ENCODE measurements around the gene TSPEAR. TPM values are rescaled to one million over a fixed set of nuclear protein-coding genes. Genes with fewer than 3 reads are reported as not detected.
"Not testable (repeated sequence)": the region's sequence is repeated elsewhere in the genome, so short reads cannot be mapped to it uniquely, and the experiment has no call there.

TSPEAR gene
- total RNA-seq, 1 donor from 2014 or later = not detected

DNA sequence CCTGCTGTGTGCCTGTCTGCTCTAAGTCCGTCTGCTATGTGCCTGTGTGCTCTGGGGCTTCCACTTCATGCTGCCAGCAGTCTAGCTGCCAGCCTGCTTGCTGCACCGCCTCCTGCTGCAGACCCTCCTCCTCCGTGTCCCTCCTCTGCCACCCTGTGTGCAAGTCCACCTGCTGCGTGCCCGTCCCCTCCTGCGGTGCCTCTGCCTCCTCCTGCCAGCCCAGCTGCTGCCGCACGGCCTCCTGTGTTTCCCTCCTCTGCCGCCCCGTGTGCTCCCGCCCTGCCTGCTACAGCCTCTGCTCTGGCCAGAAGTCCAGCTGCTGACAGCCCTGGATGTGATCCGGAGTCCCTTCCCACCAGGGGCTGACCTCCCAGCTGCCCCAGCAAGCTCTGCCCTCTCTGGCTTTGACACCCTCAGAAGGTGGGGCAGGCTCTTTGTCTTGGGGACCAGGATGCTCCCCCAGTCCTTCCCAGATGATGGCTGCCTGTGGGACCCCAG, 73.5 kb downstream of the TSPEAR start:
- not testable (repeated sequence) for DNase-seq (ENCODE audit: low spot score)
- ATAC-seq = peak; percentile 43

DNA sequence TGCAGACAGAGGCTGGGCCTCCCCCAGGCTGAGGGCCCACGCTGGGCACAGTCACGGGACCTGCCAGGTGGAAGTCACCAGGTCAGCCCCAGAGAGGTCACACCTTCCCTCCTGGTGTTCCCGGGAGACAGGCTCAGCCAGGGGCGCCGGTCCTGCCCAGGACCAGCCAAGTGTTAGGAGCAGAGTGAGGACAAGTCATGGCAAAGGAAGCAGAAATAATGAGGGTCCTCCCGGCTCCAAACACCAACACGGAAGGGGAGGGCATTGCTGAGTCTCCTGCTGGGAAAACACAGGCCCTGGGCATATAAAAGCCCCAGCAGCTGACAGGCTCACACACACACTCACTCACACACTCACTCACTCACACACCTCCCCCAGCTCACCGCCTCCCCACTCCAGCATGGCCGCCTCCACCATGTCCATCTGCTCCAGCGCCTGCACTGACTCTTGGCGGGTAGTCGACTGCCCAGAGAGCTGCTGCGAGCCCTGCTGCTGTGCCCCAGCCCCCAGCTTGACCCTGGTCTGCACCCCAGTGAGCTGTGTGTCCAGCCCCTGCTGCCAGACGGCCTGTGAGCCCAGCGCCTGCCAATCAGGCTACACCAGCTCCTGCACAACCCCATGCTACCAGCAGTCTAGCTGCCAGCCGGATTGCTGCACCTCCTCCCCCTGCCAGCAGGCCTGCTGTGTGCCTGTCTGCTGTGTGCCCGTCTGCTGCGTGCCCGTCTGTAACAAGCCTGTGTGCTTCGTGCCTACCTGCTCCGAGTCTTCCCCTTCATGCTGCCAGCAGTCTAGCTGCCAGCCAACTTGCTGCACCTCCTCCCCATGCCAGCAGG, 74.1 kb downstream of the TSPEAR start, which contains the start of gene KRTAP10-10:
Gene KRTAP10-10 (plus strand): TSS at position 339 of the 833 bp plus-strand sequence. CDS start 62 bp downstream, at position 401.
- ATAC-seq (no peak), DNase-seq (ENCODE audit: low spot score) (no peak)

DNA sequence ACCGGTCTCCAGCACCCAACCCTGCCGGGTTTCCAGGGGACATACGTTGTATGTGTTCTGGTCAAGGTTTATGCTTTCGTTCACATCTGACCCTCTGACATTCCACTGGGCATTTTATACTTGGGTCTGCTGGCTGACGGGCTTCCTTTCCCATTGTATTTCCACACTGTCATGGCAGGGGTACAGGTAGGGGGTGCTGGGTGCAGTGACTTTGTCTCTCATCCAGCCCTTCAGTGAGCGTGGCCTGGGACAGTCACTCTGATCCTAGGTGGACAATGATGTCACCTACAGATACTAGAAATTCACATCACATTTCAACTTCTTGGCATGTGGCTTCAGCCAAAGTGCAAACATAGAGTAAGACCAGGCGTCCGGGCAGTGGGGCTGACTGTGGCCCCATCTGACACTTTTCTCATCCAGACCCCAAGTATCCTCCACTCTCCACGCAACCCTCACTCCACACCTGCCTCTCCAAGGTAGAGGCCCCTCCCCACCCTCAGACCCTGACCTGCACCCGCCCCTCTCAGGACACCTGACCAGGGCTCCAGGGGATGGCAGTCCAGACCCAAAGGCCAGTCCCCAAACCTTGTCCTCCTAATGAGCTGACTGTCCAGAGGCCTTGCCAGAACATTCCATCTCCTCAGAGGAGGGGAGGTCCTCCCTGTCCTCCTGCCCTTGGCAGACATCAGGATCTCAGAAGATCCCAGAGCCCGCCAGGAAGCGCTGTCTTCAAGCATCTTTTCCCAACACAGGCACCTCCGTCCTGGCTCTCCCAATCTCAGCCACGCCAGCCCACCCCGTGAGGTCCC, 75.0 kb downstream of the TSPEAR start:
- ATAC-seq (no peak), DNase-seq (ENCODE audit: low spot score) (no peak)

DNA sequence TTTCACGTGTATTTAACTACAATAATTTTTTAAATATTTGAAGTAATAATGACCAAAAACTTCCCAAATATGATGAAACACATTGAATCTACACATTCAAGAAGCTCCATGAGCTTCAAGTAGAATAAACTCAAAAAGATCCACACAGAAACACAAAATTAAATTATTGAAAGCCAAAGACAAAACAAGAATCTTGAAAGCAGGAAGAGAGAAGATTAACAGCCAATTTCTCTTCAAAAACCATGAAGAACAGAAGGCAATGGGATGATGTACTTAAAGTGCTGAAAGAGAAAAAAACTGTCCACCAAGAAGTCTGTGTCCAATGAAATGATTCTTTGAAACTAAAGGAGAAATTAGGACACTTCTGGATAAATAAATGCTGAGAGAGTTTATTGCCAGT, 79.3 kb downstream of the TSPEAR start:
- DNase-seq (ENCODE audit: low spot score) (no peak), ATAC-seq (no peak)

DNA sequence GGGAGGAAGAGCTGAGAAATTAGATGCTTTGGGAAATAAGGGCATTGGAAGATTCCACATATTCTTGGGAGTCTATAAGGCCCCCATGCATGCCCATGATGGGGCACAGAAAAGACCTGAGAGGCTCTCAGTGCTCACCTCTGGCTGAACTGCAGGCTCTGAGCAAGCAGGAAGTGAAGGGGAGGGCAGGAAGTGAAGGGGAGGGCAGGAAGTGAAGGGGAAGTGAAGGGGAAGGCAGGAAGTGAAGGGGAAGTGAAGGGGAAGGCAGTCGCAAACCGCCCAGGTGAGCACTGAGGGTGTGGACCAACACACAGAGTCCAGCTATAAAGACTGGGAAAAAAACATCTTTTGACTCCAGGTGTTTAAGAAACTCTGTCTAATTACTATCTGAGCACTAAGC, 80.9 kb downstream of the TSPEAR start:
- DNase-seq (ENCODE audit: low spot score) = no peak
- ATAC-seq = no peak

DNA sequence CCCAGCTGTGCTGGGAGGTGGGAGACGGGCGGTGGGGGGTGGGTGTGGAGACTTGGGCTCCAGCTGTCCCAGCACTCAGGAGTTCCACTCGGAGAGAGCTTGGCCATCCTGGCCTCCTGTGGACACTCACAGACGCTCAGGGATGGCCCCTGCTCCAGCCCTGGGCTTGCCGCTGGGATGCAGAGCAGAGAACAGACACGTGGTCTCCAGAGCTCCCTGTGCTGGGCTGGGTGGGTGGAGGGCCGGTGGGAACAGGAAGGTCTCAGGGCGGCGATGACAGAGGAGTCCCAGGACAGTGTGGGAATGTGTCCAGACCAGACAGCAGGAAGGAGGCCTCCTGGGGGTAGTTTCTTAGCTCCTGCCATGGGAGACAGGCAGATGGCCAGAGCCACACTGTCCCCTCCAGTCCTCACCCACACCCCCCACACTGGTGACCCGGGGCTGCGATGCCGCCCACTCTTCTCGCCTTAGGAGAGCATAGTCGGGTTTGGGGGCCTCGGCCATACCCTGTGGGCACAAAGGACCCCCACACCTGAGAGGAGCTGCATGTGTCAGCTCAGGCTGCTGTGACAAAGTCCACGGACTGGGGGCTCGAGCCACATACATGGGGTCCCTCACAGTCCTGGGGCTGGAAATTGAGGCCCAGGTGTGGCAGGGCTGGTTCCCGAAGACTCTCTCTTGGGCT, 82.5 kb downstream of the TSPEAR start:
- no peak for ATAC-seq
- DNase-seq (ENCODE audit: low spot score) = no peak

DNA sequence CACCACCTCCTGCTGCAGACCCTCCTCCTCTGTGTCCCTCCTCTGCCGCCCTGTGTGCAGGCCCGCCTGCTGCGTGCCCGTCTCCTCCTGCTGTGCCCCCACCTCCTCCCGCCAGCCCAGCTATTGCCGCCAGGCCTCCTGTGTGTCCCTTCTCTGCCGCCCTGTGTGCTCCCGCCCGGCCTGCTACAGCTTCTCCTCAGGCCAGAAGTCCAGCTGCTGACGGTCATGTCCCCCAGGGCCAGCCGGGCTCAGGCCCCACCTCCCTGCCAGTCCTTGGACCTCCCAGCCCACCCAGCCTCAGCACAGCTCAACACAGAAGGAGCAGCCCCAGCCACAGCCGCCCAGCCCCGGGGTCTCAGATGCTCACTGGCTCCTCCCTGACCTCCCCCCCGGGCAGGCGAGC, 83.5 kb downstream of the TSPEAR start:
- ATAC-seq; DNase-seq (ENCODE audit: low spot score): not testable (repeated sequence)

DNA sequence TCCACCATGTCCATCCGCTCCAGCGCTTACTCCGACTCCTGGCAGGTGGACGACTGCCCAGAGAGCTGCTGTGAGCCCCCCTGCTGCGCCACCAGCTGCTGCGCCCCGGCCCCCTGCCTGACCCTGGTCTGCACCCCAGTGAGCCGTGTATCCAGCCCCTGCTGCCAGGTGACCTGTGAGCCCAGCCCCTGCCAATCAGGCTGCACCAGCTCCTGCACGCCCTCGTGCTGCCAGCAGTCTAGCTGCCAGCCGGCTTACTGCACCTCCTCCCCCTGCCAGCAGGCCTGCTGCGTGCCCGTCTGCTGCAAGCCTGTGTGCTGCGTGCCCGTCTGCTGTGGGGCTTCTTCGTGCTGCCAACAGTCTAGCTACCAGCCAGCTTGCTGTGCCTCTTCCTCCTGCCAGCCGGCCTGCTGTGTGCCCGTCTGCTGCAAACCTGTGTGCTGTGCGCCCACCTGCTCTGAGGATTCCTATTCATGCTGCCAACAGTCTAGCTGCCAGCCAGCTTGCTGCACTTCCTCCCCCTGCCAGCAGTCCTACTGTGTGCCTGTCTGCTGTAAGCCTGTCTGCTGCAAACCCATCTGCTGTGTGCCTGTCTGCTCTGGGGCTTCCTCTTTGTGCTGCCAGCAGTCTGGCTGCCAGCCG, 84.1 kb downstream of the TSPEAR start:
- DNase-seq (ENCODE audit: low spot score); ATAC-seq: not testable (repeated sequence)

DNA sequence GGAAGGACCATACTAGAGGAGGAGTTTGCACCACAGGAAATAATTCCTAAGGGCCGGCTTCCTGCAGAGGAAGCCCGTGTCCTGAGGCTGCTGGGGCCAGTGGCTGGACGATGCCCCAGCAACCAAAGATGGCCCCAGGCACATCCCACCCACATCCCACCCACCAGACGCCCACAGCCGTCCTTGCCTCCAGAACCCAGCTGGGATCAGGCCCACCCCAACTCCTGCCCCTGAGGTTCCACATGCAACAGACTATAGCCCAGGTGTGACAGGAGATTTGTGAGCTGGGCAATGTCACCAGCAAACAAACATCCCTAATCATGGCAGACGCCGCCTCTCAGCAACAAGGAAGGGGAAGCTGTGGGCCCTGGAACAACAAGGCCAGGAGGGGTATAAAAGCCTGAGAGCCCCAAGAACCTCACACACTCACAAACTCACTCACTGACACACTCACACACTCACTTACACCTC, 84.7 kb downstream of the TSPEAR start, which contains the start of gene KRTAP10-9:
Gene KRTAP10-9 (plus strand): TSS at position 421 of the 471 bp plus-strand sequence. CDS start 79 bp downstream, outside the sequence.
- DNase-seq (ENCODE audit: low spot score) (no peak), ATAC-seq (no peak)

DNA sequence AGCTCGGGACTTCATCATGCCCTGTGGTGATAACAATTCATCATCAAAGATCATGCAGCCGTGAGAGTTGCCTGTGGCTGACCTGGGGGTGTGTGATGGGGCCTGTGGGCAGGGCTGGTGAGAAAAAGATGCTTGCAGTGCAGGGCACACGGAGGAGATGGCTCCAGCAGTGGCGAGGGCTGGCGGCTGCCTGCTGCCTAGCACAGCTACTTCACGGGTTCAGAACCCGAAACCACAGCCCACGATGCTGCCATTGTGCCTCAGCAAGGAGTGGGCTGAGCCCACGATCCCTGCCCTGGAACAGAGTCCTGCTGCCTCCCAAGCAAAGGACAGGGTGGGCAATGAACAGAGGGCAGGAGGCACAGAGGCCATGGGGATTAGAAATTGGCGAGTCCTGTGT, 85.1 kb downstream of the TSPEAR start:
- DNase-seq (ENCODE audit: low spot score) (no peak), ATAC-seq (no peak)

DNA sequence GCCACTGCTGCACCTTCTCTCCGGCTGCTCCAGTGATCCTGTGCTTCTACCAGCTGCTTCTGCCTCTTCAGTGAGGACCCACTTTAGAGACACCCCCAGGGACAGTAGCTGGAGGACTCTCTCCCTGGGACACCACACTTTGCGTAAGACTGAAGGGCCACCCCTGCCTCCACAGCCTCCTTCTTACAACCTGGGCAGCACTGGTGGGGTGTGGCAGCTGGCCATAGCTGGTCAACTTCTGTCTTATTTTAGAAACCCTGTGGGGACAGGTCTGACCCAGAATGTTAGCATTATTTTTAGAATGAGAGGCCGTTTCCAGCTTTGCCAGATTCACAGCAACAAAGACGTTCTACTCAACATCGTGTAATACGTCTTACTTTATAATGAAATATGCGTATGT, 85.6 kb downstream of the TSPEAR start:
- ATAC-seq = no peak
- DNase-seq (ENCODE audit: low spot score) = no peak

DNA sequence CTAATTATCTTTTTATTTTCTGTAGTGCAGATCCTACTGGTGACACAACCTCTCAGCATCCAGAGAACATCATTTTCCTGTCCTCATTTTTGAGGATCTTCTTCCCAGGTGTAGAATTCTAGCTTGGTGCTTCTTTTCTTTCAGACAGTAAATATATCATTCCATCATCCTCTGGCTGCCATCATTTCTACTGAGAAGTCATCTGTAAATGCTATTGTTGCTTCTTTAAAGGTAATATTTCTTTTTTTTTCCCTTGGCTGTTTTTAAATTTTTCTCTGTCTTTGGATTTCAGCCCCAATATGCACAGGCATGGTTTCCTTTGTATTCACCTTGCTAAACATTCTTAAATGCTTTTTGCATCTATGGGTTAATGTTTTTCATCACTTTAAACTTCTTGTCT, 87.8 kb downstream of the TSPEAR start:
- DNase-seq (ENCODE audit: low spot score) (no peak), ATAC-seq (no peak)

DNA sequence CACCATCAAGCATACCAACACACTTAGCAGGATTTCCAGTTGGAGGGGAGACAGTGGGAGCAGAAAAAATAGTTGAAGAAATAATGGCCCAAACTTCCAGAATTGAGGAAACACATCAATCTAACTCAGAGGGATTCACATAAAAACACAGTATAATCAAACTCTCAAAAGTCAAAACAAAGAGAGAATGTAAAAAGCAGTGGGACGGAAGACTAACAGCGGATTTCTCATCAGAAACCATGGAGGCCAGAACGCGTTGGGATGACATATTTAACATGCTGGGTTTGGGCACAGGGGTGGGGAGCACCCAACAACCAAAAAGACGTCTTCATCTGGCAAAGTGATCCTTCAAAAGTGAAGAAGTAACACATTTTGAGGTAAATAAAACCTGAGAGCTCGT, 91.5 kb downstream of the TSPEAR start:
- ATAC-seq = no peak
- no peak for DNase-seq (ENCODE audit: low spot score)

DNA sequence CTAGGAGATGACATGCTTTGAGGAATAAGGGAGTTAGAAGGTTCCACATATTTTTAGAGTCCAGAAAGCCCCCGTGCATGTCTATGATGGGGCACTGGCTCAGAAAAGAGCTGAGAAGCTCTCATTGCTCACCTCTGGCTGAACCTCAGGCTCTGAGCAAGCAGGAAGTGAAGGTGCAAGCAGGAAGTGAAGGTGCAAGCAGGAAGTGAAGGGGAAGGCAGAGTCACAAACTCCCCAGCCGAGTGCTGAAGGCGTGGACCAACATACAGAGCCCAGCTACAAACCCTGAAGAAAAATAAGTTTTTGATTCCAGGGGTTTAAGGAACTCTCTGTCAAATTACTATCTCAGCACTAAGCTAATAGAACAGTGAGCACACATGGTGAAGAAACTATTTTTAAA, 92.5 kb downstream of the TSPEAR start:
- DNase-seq (ENCODE audit: low spot score) (no peak), ATAC-seq (no peak)

DNA sequence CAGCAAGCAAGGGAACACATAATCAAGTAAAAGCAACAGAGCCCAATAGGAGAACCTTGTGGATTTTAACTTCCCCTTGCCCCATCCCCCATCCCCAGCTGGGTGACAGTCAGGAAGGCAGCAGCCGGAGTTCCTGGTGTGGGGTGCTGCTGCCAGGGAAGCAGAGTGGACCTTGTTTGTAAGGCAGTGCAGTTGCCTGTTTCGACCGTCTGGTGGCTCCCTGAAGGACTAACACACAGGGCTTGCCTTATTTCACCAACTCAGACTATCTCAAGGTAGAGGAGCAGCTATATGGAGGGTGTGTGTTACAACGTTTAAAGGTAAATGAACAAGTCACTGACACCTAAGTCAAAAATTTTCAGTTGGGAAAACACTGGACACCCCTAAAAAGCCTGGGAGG, 92.9 kb downstream of the TSPEAR start:
- DNase-seq (ENCODE audit: low spot score) (peak; percentile 47), ATAC-seq (peak; percentile 84)

DNA sequence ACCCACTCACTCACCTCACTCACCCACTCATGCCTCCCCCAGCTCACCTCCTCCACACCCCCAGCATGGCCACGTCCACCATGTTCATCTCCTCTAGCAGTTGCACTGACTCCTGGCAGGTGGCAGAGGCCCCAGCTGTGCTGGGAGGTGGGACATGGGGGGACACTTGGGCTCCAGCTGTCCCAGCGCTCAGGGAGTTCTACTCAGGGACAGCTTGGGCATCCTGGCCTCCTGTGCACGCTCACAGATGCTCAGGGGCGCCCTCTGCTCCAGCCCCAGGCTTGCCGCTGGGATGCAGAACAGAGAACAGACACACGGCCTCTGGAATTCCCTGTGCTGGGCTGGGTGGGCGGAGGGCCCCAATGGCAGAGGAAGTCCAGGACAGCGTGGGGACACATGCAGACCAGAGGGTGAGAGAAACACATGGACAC, 94.3 kb downstream of the TSPEAR start:
- DNase-seq (ENCODE audit: low spot score) (no peak), ATAC-seq (no peak)

DNA sequence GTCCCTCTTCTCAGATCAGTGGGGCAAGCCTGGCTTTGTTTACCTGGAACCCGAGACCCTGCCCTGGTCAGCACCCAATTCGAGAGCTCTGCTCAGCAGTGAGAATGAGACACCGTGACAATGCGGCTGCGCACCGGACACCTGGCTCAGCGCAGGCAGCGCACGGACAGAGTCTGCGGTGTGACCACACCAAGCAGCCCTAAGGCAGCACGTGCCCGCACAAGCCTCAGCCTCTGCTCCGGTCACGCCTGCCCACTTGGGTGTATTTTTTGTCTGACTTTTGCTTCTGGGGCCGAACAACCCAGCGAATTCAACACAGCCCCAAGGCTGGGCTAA, 94.8 kb downstream of the TSPEAR start:
- ATAC-seq (no peak), DNase-seq (ENCODE audit: low spot score) (no peak)

DNA sequence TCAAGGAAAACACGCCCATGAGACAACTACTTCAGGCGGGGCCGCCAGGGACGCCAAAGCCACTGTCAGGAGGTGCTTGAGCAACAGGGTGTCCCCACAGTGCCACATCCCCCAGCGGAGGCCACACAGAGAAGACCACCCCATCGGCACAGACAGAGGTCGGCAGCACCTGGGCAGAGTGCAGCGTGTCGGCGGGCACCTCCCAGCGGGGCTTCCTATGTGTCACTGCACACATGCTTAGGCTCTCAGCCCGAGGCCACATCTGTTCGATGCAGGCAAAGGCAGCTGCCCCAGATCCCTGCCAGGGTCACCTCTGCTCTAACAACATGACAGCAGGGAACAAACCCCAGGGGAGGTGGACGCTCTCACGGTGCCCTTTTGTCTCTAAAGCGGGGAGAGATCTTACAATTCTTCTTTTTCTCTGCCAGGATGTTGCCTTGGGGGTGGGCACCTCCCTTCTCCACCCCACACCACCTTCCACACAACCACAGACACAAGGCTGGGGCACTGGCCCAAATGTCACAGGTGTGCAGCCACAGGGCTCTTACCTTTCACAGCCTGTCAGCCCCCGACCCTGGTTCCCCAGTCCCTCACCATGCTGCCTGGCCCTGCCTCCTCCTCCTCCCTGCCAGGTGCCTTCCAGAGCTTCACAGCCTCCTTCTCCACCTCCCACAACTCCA, 95.3 kb downstream of the TSPEAR start:
- DNase-seq (ENCODE audit: low spot score) (no peak), ATAC-seq (no peak)

DNA sequence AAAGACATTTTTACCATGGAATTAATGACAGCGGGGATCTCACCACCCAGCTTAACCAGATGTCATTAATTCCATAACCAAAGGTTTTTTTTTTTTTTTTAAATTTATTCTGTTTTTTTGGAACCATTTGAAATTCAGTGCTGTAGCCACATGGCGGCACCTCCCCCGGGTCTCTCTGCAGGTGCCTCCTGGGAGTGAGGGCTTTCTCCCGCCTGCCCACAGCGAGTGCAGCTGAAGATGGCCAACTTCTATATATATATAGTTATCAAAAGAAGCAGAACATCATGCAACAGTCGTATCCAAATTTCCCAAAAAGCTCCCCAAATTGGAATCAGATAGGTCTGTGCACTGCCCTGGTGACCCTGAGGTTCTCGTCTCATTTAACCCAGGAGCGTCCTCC, 95.9 kb downstream of the TSPEAR start:
- no peak for ATAC-seq
- no peak for DNase-seq (ENCODE audit: low spot score)

DNA sequence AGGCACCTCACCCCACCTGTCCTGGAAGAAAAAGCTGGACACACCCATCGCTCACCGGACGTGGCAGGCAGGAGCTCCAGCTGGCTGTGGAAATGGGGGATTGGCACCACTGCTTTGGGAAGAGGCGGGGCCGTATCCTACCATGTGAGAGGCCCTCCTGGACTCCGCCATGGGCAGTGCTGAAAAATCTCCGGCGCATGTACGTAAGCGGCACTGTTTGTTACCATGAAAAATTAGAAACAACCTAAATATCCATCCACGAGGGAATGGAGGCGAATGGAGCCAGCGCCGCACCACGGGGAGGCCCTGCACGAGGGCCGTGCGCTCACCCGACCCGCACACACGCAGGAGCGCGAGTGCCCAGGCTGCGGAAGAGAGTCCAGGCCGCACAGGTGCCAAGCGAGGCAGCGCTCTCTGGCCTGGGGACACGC, 96.4 kb downstream of the TSPEAR start:
- ATAC-seq (no peak), DNase-seq (ENCODE audit: low spot score) (no peak)

Data from left lobe of liver (tissue), 2 donors.